ENCODE measurements around the gene PAN3.

PAN3 gene

GRCh38 chr13:28299916-28300315, 161.6 kb downstream of the PAN3 start:
- DNase-seq (ENCODE audit: low read depth in 1 of 2, low spot score in 1 of 2), result no peak
- TF ChIP-seq JUND (IDR thresholded peaks at IDR 0.05; ENCODE audit: low read depth), result no peak
- in situ Hi-C loops (cut with HindIII; ENCODE audit: low pct_unique_long_range_greater_than_20kb, low sequenced_read_pairs), result no loop called here

- DNase-seq (ENCODE audit: low read depth in 1 of 2, low spot score in 1 of 2), result no peak
- in situ Hi-C loops (cut with HindIII; ENCODE audit: low pct_unique_long_range_greater_than_20kb, low sequenced_read_pairs), result no loop called here
- TF ChIP-seq JUND (IDR thresholded peaks at IDR 0.05; ENCODE audit: low read depth), result no peak
These were observed 163.5 kb downstream of the PAN3 start for GRCh38 chr13:28301839-28302238.

- in situ Hi-C loops (cut with HindIII; ENCODE audit: low pct_unique_long_range_greater_than_20kb, low sequenced_read_pairs), result no loop called here
- no peak for TF ChIP-seq JUND (IDR thresholded peaks at IDR 0.05; ENCODE audit: low read depth)
- no peak for DNase-seq (ENCODE audit: low read depth in 1 of 2, low spot score in 1 of 2)
These were observed 168.0 kb downstream of the PAN3 start for GRCh38 chr13:28306325-28306724.

GRCh38 chr13:28313579-28313978, 175.2 kb downstream of the PAN3 start:
- in situ Hi-C loops (cut with HindIII; ENCODE audit: low pct_unique_long_range_greater_than_20kb, low sequenced_read_pairs), result no loop called here
- DNase-seq (ENCODE audit: low read depth in 1 of 2, low spot score in 1 of 2), result peak in 1 of 2 experiments; percentile 4
- no peak for TF ChIP-seq JUND (IDR thresholded peaks at IDR 0.05; ENCODE audit: low read depth)

DNA sequence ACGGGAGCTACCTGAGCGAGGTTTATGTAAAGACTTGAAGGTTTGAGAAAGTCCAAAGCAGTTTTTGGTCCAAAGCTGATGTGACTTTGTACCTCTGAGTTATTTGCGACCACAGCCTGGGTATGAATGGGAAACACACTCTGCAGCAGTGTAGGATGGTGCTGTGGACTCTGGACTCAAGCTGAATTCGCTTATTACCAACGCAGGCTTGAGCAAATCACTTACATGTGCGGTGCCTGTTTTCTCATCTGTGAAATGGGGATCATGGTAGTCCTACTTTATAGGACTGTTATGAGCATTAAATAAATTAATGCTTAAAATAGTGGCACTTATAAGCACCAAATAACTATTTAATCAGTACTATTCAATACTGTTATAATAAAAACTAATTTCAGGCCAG, 176.5 kb downstream of the PAN3 start:
- no peak for DNase-seq (ENCODE audit: low read depth in 1 of 2, low spot score in 1 of 2)
- in situ Hi-C loops (cut with HindIII; ENCODE audit: low pct_unique_long_range_greater_than_20kb, low sequenced_read_pairs), result no loop called here
- TF ChIP-seq JUND (IDR thresholded peaks at IDR 0.05; ENCODE audit: low read depth), result no peak

DNA sequence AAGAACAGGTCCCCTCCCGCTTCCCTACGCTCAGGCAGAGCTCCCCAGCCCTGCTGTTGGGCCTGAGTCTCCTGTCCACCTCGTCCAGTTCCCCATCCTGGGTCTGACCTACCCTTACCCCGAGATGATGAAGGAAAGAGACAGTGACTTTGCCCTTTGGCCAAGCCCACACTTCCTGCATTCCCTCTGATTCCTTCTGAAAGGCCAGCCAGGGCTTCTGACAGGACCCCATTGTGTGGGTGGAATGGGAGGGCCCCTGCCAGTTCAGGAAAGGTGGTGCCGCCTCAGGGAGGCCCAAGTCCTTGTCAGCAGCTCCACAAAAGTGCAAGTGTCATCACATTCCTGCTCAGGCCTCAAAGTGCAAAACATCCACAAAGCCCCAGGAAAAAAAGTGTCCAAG, 177.8 kb downstream of the PAN3 start:
- no peak for DNase-seq (ENCODE audit: low read depth in 1 of 2, low spot score in 1 of 2)
- in situ Hi-C loops (cut with HindIII; ENCODE audit: low pct_unique_long_range_greater_than_20kb, low sequenced_read_pairs), result no loop called here
- TF ChIP-seq JUND (IDR thresholded peaks at IDR 0.05; ENCODE audit: low read depth), result no peak

GRCh38 chr13:28316836-28317235, 178.5 kb downstream of the PAN3 start:
- no peak for TF ChIP-seq JUND (IDR thresholded peaks at IDR 0.05; ENCODE audit: low read depth)
- in situ Hi-C loops (cut with HindIII; ENCODE audit: low pct_unique_long_range_greater_than_20kb, low sequenced_read_pairs), result no loop called here
- no peak for DNase-seq (ENCODE audit: low read depth in 1 of 2, low spot score in 1 of 2)

GRCh38 chr13:28318496-28318895, 180.2 kb downstream of the PAN3 start:
- no peak for TF ChIP-seq JUND (IDR thresholded peaks at IDR 0.05; ENCODE audit: low read depth)
- no peak for DNase-seq (ENCODE audit: low read depth in 1 of 2, low spot score in 1 of 2)
- in situ Hi-C loops (cut with HindIII; ENCODE audit: low pct_unique_long_range_greater_than_20kb, low sequenced_read_pairs), result no loop called here

- in situ Hi-C loops (cut with HindIII; ENCODE audit: low pct_unique_long_range_greater_than_20kb, low sequenced_read_pairs), result no loop called here
- no peak for TF ChIP-seq JUND (IDR thresholded peaks at IDR 0.05; ENCODE audit: low read depth)
- DNase-seq (ENCODE audit: low read depth in 1 of 2, low spot score in 1 of 2), result no peak
These were observed 181.2 kb downstream of the PAN3 start for GRCh38 chr13:28319528-28319927.

DNA sequence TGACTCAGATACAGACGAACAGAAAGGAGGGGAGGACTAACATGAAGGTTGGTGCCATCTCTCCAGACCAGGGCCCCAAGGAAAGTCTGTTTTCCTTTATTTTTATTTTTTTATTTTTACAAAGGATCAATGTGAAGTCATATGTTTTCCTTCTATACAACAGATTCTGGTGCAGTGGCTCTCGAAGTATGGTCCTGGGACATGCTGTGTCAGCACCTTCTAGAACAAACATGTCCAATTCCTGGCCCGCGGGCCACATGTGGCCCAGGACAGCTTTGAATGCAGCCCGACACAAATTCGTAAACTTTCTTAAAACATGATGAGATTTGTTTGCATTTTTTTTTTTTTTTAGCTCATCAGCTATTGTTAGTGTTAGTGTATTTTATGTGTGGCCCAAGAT, 181.9 kb downstream of the PAN3 start:
- in situ Hi-C loops (cut with HindIII; ENCODE audit: low pct_unique_long_range_greater_than_20kb, low sequenced_read_pairs), result no loop called here
- no peak for DNase-seq (ENCODE audit: low read depth in 1 of 2, low spot score in 1 of 2)
- TF ChIP-seq JUND (IDR thresholded peaks at IDR 0.05; ENCODE audit: low read depth), result no peak

- no peak for TF ChIP-seq JUND (IDR thresholded peaks at IDR 0.05; ENCODE audit: low read depth)
- no peak for DNase-seq (ENCODE audit: low read depth in 1 of 2, low spot score in 1 of 2)
- in situ Hi-C loops (cut with HindIII; ENCODE audit: low pct_unique_long_range_greater_than_20kb, low sequenced_read_pairs), result no loop called here
These were observed 182.7 kb downstream of the PAN3 start for GRCh38 chr13:28320884-28321574.

DNA sequence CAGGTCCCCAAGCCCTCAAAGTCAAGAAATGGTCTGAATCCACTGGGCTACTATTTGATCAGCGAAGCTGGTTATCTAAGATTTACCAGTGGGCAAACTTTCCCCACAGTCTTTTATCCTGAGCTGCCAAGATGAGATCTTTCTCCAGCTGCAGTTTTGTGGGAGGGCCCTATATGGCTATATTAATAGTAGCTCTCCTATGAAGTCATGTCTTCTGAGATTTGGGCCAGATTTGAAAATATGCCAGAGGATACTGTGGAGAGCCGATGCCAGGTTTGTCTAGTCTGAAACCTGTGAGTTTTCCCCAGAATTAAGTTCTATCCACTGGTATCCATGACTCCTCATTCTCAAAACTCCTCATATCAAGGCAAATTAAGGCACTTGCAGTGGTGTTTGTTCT, 183.4 kb downstream of the PAN3 start:
- in situ Hi-C loops (cut with HindIII; ENCODE audit: low pct_unique_long_range_greater_than_20kb, low sequenced_read_pairs), result no loop called here
- no peak for DNase-seq (ENCODE audit: low read depth in 1 of 2, low spot score in 1 of 2)
- no peak for TF ChIP-seq JUND (IDR thresholded peaks at IDR 0.05; ENCODE audit: low read depth)

DNA sequence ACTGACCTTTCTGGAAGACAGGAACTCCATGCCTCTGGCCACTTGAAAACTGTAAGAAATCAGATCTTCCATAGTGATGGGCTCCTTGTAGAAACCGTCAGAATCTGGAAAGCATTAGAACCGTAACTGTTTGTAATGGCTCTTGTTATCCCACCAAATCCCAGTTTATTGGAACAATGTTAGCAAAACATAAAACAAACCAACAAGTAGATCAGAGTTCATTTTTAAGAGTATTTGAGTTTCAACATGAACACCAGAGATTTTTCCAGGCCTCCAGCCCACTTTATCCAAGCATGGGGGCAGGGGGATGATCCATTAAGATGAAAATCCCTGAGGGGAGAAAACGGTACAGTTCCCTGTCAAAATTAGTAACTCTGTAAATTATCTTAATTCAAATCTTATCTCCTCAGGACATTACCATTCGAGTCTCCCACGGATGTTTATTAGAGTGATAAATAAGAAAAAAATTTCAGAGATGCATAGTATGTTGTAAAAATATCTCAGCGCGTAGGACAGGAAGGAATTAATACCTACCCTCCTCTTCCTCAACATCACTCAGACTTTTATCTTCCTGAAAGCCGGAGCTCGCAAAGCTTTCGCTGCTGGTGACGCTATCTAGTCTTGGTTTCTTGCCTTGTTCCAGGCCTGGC, 184.0 kb downstream of the PAN3 start:
- no peak for TF ChIP-seq JUND (IDR thresholded peaks at IDR 0.05; ENCODE audit: low read depth)
- no peak for DNase-seq (ENCODE audit: low read depth in 1 of 2, low spot score in 1 of 2)
- in situ Hi-C loops (cut with HindIII; ENCODE audit: low pct_unique_long_range_greater_than_20kb, low sequenced_read_pairs), result no loop called here

All from T47D (cell line).